ENCODE results near the gene HOXB6.

HOXB6 gene

DNA sequence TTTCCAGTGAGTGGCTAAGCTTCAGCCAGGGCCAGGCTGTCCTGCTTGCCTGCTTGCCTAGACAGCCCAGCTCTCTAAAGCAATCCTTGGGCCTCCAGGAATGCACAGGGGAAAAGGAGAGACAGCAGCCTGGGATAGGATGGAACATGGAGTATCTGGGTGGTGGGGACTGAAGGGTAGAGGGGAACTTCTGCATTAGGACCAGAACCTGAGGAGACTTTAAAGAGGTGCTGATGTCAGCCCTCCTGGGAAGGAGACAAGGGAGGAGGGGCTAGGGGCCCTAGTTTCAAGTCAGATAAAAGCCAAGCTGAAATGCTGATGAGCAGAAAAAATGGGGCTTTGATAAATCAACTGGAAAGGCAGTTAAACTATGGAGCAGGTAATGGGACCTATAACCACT is 4.2 kb upstream of the HOXB6 start:
- DNase-seq: no peak

DNA sequence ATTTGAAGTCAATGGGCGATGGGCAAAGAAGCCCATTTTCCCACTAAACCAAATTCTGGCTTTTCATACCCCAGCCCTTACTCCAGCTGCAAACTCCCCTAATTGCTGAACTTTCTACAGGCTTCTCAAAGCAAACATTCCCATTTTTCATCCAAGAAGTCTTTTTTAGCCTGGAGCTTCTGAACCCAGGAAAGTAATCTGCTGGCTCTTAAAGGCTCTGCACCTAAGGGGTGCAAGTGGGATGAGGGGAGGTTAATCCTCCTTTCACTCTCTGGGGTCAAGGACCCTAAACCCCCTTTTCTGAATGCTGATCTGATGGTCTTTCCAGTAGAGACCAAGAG is 3.7 kb upstream of the HOXB6 start:
- DNase-seq: no peak

DNA sequence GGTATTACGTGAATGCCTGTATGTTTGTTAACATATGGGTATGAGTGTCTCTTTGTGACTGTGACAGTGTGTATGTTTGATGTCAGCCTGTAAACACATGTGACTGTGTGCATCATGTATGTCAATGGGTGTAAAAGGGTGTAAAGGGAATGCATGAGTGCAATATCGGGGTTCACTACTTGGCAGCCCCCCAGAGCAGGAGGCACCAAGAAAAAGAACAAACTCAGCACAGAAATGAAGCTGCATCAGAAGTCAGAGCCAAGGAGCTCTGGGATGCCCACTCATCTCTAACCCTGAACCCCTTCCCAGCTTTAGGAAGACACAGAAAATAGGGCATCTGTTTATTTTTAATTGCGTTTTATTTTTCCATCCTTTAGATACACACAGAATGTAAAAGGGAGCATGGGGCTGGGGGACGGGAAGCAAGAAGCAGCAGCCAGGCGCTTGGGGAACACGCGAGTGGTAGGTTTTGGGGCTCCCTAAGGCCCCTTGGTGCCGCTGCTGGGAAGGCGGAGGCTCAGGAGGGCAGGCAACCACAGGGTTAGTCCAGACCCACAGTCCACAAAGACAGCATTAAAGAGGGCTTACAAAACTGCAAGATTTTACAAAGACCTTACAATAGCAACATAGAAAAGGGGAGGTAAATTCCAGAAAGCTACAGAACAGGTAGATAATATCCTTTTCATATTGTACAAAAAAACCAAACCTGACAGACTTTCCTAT is 2.3 kb upstream of the HOXB6 start:
- no peak for DNase-seq

DNA sequence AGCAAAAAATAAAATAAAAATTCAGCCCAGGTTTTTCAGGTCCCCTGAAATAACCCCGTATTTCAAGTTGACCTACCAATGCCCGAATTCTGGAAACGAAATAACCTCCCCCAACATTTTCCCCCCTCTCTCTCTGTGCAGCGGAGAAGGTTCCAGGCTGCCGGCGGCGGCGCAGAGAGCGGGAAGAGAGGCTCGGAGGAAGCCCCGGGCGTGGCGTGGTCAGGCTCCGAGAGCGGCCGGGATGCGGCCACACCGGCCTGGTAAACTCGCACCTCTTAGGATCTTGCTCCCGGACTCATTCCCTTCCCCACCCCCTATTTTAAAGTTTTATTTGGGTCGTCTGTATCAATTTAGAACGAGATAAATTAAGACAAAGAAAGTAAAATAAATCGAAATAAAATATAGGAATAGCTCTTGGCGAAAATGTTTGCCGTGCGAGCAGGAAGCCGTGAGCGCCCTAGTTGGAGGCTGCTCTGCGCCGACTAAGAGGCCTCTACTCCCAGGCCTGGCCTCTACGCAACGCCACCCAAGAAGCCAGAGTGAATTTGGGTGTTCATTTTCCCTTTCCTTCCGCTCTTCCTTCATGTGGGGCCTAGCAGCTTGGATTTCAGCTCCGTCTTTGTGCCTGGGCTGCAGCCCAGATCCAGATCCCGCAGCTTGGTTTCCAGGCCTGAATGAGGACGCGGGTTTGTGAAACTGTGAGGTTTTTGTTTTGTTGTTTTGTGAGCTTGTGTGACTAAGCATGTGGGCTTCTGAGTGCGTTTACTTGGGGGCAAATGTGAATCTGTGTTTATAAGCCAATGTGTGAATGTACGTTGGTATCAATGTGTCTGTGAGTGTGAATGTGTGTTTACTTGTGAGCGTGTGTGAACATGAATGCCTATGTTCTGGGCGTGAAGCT is 1.5 kb upstream of the HOXB6 start:
- DNase-seq: no peak

DNA sequence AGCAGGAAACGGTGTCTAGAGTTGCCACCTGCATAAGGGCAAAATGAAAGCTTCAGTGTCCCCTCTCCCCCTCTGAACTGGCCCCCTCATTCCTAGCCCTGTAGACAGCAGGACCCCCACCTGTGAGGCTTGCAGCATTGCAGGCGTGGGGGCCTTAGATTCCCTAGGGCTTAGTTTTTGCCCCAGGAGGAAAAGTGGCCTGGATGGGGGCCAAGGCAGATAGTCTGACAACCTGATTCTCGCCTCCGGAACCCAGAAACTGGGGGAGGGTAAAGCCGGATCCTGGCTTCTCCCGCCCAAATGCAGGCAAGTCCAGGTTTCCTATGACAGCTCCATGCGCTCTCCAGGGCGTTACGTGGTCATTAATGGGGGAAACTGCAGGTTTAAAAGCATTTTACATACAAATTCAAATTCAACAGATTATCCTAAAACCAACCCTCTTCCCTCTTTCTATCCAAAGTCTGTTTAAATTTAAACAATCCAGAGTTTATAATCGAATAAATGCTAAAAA is 678 bp upstream of the HOXB6 start:
- DNase-seq: no peak

DNA sequence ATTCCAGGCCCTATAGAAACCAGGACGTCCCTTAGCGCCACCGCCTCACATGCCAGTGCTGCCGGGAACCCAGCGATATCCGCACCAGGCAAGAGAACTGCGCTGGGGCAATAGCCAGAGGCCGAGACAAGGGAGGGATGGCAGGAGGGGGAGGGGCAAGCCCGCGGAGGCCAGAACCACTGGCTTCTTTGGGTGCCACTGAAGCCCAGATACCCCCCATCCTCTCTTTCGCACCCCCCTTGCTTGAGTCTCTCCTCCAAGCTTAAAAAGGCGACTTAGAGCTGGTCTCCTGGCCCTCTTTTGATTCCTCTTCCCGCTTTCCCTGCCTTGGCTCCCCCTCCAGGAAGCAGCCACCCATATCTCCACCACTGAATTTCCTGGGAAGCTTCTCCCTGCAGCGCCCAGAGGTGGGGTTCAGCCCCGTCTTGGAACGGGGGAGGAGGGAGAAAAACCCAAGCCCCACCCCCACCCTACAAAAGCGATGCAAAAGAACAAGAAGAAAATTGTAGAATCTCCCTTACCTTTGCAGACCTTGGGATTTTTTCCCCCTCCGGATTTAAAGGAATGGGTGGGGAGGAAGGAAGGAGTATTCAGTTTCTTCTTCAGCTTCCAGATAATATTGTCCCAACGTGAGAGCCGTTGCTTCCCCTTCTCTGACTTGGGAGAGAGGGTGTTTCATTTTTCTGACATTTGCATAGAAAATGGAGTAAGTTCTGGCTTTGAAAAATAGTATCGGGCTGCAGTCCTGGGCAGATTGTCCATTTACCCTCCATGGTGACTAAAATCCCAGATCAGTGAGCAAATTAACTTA is 622 bp downstream of the HOXB6 start:
- peak; percentile 62 for DNase-seq

DNA sequence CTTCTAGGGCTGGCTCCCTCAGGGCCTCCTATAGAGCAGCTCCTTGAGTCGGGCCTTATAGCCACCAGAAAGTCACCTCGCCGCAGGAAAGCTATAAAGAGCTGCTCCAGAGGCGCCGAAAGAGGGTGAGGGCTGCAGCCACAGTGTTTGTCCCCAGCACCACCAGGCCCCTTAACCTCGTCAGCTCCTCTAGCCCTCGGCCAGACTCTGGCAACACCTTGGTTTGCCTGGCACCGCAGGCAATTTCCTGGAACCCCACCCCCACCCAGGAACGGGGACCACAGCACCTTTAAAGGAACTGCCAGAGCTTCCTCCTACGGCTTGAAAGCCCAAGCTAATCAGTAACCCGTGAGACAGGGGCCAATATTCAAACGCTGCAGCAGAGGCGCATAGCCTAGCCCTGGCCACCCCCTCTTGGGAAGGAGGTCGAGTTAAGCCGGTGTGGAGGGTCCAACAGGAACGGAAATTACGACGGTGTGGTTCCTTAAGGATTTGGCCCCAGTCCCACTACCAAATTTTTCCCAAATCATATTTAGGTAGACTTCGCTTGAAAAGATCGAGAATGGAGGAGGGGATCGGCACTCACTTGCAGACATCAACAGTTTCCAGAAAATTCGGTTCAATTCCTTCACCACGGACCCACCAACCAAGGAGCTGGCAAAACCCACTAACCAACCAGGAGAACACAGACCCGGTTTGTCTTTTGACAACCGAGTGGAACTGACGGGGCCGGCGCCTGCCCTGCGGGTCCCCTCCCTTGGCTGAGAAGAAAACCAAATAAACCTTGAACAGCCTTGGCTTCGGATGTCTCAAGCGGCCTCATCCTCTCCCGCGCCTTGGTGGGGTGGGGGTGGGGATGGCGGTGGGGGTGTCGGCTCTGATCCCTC is 3.0 kb downstream of the HOXB6 start:
- peak; percentile 62 for DNase-seq

DNA sequence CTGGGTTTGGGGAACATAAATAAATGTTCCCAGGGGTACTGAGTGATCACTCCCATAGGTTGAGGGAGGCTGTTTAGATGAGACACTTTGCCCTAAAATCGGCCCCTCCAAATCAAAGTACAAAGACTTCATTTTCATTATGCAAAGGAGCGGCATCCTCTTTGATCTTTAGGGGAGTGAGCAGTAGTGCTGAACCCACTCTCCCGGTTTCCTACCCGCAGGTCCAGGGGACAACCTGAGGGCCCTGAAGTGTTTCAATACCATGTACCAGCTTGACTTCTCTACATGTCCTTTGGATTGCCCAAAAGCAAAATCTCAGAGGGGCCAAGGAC is 3.6 kb downstream of the HOXB6 start:
- no peak for DNase-seq

DNA sequence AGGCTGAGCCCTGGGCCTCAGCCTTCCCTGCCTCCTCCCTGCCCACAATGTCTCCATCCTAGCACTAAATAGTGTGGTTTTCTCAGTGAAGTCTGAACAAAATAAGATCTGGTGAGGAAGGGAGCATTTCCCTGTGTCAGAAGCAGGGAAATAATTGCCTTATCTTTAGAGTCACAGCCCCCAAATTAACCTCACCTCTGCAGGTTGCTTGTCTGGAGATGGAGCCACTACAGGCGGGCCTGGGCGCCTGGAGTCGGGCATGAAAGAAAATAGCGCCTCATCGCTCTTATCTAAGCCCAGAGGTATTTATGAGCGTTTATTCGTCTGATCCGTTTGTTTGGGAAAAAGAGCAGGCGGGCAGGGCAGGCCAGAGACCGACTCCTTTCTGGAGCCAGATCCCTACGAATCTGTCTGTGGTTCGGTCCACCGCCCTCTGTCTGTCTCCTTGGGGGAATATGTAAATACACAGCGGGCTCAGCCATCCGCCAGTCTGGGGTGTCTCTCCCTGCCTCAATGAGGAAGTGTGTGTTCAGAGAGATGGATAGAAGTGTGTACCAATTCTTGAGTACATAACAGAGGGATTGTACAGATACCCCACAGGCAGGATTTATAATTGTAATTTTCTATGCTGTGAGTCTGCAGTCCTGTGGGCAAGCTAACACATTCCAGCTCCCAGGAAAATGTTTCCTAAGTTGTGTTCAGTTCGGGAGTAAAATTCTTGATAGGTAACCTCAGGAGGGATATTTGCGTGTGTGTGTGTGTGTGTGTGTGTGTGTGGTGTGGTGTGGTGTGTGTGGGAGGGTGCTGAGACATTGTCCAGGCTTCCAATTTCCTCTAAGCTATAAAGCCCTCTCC is 4.3 kb downstream of the HOXB6 start:
- DNase-seq: peak; percentile 57

DNA sequence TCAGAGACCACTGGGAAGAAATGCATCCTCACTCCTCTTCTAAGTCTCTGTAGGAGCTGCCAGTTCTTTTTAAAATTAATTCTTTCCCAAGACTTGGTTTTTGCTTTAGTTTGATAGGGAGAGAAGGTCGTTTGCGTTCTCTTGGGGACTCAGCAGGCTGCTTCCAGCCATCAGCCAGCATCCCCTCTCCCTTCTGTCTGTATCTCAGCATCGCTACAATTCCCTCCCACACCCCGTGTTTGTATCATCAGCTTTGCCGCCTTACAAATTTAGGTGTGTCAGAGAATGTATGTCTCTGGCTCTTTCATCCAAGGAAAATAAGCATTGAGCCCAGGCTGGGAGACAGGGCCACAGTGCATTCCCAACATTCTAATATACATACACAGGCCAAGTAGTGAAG is 5.4 kb downstream of the HOXB6 start:
- no peak for DNase-seq

DNA sequence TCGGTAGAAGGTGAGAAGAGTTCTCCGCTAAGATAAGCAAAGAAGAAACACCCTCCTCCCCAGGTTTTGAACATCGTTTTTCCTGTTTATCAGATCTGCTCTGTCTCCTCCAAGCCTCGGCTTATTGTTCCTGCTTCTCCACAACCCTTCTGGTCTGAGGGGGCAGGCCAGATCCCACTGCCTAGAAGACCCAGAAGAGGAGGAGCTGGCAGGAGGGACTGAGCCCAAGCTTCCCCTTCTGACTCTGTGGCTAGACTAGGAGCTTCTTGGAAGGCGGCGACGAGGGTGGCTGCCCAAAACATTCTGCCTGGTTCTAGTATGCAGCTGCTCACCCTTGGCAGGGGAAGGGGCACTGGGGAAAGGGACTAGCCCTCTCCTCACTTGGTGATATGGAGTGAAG is 6.0 kb downstream of the HOXB6 start:
- no peak for DNase-seq

DNA sequence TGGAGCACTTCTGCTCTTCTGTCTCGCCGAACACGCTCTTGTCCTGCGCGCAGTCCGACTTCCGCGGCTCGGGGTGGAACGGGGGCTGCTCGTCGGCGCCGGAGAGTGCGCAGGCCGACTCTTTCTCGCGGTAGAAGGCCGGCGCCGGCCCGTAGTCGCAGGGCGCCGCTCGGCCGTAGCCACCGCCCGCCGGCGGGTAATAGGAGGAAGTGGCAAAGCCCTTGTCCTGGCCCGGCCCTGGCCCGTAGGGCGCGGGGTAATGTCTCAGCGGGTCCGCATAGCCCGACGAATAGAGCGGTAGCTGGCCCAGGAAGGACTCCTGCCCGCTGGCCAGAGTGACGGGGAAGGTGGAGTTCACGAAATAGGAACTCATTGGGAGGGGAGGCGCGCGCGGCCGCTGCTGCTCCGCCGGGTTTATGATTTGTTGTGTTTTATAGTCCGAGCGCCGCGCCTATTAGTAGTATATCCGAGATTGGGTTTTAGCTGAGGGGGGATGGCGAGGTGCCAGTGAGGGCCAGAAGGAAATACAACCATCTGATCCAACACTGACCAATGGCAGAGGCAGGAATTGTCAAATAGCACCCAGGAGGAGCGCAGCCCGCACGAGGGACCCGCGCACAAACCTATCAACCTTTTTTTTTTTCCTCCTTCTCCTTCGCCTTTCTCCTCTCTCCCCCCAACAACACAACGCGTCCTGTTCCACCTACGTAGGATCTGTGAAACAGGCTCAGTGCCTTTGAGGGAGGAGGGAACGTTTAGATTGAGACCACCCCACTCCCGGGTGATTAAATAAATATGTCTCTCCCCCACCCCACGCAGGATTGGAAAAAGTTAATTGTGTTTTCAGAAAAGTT is 6.8 kb downstream of the HOXB6 start:
- DNase-seq: peak; percentile 32

DNA sequence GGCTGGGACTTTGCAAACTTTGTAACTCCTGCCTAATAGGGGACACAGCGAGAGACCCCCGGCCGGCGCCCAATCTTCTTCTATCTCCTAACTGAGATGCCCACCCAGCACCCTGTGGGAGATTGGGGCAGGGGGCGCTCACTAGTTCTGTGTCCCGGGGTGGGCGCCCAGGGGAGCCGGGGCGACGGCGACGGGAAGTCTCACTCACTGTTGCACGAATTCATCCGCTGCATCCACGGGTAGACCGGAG is 7.3 kb downstream of the HOXB6 start:
- DNase-seq: no peak

DNA sequence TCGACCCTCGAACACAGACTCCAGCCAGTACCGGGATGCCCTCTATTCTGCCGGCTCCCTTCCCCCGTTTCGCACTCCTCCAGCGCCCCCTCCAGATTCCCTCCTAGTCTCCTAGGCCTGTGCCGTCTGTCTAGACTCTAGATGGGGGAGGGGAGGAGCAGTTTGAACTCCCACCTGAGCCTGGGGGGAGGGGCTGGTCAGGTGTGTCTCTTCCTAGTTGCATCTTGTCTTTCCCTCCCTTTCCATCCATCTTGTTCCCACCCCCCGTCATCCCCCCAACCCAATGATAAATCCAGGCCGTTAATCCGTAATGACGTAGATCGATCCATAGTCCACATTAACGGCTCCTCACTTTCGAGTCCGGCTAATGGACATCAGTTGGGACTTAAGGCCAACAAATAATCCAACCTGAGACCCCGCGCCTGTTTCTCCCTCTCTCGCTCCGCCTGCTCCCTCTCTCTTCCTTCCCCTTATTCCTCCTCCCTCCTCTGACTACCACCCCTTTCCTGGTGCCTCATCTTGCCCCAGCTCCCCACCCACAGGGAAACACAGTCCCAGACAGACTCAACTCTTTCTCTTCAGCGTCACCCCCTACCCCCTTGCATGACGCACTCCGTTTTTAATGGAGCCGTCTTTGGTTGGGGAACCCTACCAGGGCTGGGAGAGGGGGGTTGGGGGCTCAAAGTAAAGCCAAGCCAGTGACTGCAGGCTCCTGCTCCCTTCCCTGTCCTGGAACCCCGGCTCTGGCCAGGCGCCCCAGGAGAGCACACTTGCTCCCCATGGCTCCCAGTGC is 7.9 kb downstream of the HOXB6 start:
- DNase-seq: no peak

DNA sequence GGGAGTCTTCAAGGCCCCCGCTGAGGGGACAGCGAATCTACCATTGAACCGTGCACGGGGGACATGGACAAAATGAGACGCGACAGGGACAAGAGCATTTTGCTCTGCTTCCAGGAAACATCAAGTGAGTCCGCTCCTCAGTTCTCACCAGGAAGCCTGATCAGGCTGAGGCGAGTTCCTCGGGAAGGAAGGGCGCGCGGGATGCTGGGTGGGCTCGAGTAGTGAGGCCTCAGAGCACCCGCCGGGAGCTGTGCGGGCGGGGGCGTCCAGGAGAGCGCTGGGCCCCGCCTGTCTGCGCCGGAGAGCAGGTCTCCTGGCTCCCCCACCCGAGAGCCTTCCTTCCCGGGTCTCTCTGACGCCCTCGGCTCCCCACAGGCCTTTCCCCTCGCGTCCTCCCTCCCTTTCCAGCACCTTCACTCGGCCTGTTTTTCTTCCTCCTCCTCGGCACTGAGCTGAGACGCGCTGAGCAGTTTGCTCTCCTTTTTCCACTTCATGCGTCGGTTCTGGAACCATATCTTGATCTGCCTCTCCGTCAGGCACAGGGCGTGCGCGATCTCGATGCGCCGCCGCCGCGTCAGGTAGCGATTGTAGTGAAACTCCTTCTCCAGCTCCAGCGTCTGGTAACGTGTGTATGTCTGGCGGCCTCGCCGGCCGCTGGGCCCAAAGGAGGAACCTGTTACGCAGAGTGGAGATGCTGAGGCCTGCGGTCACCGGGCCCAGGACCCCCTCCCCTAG is 8.6 kb downstream of the HOXB6 start:
- no peak for DNase-seq

DNA sequence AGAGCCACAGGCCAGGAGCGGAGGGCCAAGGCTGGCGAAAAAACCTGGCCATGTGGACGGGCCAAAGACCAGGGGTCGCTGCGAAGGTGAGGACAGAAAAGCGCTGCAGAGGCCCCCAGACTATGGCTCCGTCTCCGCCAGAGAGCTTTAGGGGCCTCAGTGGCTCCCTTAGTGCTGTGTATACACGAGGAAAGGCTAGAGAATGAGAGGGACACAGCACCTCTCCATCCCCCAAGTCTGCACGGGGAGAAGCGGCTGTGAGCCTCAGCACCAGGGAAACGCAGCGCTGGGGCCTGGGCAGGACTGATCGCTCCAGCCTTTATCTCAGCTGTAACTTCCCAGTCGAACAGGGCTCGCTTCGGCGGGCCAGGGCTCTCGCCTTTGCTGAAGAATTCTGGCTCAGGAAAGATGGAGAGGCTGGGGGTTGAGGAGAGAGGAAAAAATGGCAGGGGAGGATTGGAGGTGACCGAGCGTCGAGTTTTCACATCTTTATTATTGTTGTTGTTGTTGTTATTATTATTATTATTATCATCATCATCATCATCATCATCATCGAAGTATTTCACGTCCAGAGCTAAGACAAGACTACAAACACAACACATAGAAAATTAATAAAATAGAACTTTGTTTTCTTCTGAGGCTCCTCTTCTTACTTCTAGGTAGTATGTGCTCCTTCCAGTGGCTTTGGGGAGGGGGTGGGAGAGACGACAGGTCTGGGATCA is 9.3 kb downstream of the HOXB6 start:
- DNase-seq: no peak

DNA sequence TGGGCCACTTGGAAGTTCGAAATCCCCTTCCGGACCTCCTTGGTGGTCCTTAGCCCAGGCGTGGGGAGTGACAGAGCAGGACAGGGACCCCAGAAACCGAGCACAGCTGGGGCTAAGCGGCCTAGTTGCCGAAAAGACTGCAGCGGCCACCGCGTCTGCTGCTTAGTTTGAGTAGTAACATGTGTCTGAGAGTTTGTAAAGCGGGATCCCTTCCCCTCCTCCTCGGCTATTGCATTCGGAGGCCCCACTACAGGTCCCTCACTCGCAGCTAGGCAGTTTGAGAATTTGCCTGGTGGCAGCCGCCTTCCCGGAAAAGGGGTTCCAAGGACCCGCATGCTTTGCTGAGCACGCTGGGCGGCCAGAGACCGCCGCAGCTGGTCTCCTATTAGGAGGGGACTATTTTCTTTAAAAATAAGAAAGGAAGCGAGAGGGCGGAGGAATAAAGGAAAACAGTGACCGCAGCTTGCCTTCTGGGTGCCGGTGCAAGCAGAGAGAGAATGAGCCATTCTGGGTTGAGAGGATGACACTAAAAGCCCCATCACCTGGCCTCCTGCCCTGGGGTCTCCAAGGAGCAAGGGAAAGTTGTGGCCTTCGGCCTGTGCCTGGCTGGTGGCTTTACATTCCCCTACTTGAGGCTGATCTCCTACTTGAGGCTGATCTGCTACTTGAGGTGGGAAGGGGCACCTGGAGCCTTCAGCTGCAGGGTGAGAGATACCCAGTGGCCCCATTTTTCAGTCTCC is 10.1 kb downstream of the HOXB6 start:
- DNase-seq: no peak
